ENCODE measurements around the gene VIPAS39. TPM values are rescaled to one million over a fixed set of nuclear protein-coding genes. Genes with fewer than 3 reads are reported as not detected.

Gene VIPAS39
- total RNA-seq, 2 donors from 2014 or later = 26.7 to 29.8 TPM

- Histone ChIP-seq H3K4me1 (ENCODE audit: control insufficient read depth, insufficient read depth, low read length) (no peaks in the 10 kb centered on the region), H3K27me3 (ENCODE audit: control insufficient read depth, insufficient read depth, low read length, poor library complexity, severe bottlenecking) (no peaks in the 10 kb centered on the region), H3K27ac (ENCODE audit: low read depth, low read length) (no peak overlapping the region), H3K4me3 (ENCODE audit: low read length) (no peak overlapping the region), H3K36me3 (ENCODE audit: control insufficient read depth, insufficient read depth, low read length) (no peaks in the 10 kb centered on the region), H3K9ac (ENCODE audit: extremely low read depth, low read length, poor library complexity, severe bottlenecking) (no peak overlapping the region), H3K9me3 (ENCODE audit: control insufficient read depth, low read length) (no peaks in the 10 kb centered on the region)
- Mint-ChIP-seq H3K27me3 (ENCODE audit: insufficient read depth) (no peaks in the 10 kb centered on the region), H3K4me3 (no peak overlapping the region), H3K36me3 (ENCODE audit: low read depth) (peaks cover 2% of the 10 kb centered on the region), H3K4me1 (peaks cover 7% of the 10 kb centered on the region), H3K27ac (no peak overlapping the region), H3K9me3 (peaks cover 1% of the 10 kb centered on the region)
- peak; percentile 71 for DNase-seq
- peak; percentile 78 for TF ChIP-seq CTCF (conservative IDR thresholded peaks at IDR 0.05)
- 23 to 36% methylated on average over 3 of the region's 3 CpGs for WGBS, 2 experiments (ENCODE audit: insufficient coverage in 1 of 2, insufficient read length in 1 of 2)
Measured at GRCh38 chr14:77409131-77409533, 48.3 kb downstream of the VIPAS39 start.

GRCh38 chr14:77407158-77407557, 50.2 kb downstream of the VIPAS39 start:
- Histone ChIP-seq H3K27me3 (ENCODE audit: control insufficient read depth, insufficient read depth, low read length, poor library complexity, severe bottlenecking) (no peaks in the 10 kb centered on the region), H3K27ac (ENCODE audit: low read depth, low read length) (no peak overlapping the region), H3K9ac (ENCODE audit: extremely low read depth, low read length, poor library complexity, severe bottlenecking) (no peak overlapping the region), H3K4me1 (ENCODE audit: control insufficient read depth, insufficient read depth, low read length) (no peaks in the 10 kb centered on the region), H3K36me3 (ENCODE audit: control insufficient read depth, insufficient read depth, low read length) (no peaks in the 10 kb centered on the region), H3K4me3 (ENCODE audit: low read length) (no peak overlapping the region), H3K9me3 (ENCODE audit: control insufficient read depth, low read length) (no peaks in the 10 kb centered on the region)
- no peak for TF ChIP-seq CTCF (conservative IDR thresholded peaks at IDR 0.05)
- WGBS, 2 experiments (ENCODE audit: insufficient coverage in 1 of 2, insufficient read length in 1 of 2) = 99 to 100% methylated on average over 2 of the region's 2 CpGs
- H3K9me3 Mint-ChIP-seq = peaks cover 1% of the 10 kb centered on the region
- H3K4me1 Mint-ChIP-seq = peaks cover 7% of the 10 kb centered on the region
- no peak overlapping the region for H3K27ac Mint-ChIP-seq
- H3K4me3 Mint-ChIP-seq = no peak overlapping the region
- peaks cover 2% of the 10 kb centered on the region for H3K36me3 Mint-ChIP-seq (ENCODE audit: low read depth)
- no peak for DNase-seq
- H3K27me3 Mint-ChIP-seq (ENCODE audit: insufficient read depth) = no peaks in the 10 kb centered on the region

GRCh38 chr14:77406718-77407117, 50.7 kb downstream of the VIPAS39 start:
- no peak for DNase-seq

More at GRCh38 chr14:77406718-77407117, 50.7 kb downstream of the VIPAS39 start:
- peaks cover 7% of the 10 kb centered on the region for H3K4me1 Mint-ChIP-seq
- H3K27ac ChIP-seq (ENCODE audit: low read depth, low read length) = no peak overlapping the region
- no peak overlapping the region for H3K4me3 Mint-ChIP-seq
- H3K27me3 Mint-ChIP-seq (ENCODE audit: insufficient read depth) = no peaks in the 10 kb centered on the region
- H3K27ac Mint-ChIP-seq = no peak overlapping the region
- H3K36me3 ChIP-seq (ENCODE audit: control insufficient read depth, insufficient read depth, low read length) = no peaks in the 10 kb centered on the region
- H3K9ac ChIP-seq (ENCODE audit: extremely low read depth, low read length, poor library complexity, severe bottlenecking) = no peak overlapping the region
- no peaks in the 10 kb centered on the region for H3K27me3 ChIP-seq (ENCODE audit: control insufficient read depth, insufficient read depth, low read length, poor library complexity, severe bottlenecking)
- WGBS, 2 experiments (ENCODE audit: insufficient coverage in 1 of 2, insufficient read length in 1 of 2) = 91 to 100% methylated on average over 2 to 6 of the region's 6 CpGs
- H3K4me3 ChIP-seq (ENCODE audit: low read length) = no peak overlapping the region
- H3K9me3 Mint-ChIP-seq = peaks cover 1% of the 10 kb centered on the region
- H3K9me3 ChIP-seq (ENCODE audit: control insufficient read depth, low read length) = no peaks in the 10 kb centered on the region
- peaks cover 2% of the 10 kb centered on the region for H3K36me3 Mint-ChIP-seq (ENCODE audit: low read depth)
- H3K4me1 ChIP-seq (ENCODE audit: control insufficient read depth, insufficient read depth, low read length) = no peaks in the 10 kb centered on the region
- TF ChIP-seq CTCF (conservative IDR thresholded peaks at IDR 0.05) = no peak
